GM21360 (cell line): ENCODE results near the gene STAG2.
"Not testable (repeated sequence)": the region's sequence is repeated elsewhere in the genome, so short reads cannot be mapped to it uniquely, and the experiment has no call there.

Source experiments
- ATAC-seq: cut with Tn5 transposase; IDR thresholded peaks from one replicate; pipeline ENCODE4 v1.9.1; 2021; ENCODE audit warnings: mild to moderate bottlenecking, moderate library complexity; ENCODE audit not compliant: unreplicated experiment

Gene STAG2

GRCh38 chrX:123961268-123962005 lies at the start of gene STAG2:
Gene STAG2, plus strand, starts transcription at chrX:123961706. Its CDS starts 60,922 bp downstream, at chrX:124022628.
- peak; percentile 26 for ATAC-seq

DNA sequence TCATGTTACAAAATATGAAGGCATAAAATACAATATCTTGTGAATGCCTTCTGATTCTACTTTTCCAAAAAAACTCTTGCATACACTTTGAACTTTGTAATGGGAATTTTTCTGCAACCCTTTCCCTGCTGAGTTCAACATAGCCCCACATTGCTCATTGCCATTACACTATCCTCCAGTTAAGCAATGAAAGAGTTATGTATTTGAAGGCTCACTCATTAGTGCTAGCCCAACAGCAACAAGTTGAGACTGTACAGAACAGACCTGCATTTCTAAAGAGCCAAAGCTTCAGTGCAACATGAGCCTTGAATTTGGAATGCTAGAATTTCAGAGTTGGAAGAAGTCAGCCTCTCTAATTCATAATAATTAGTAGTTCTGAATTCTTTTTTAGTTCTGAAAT lies 44.4 kb upstream of the STAG2 start:
- no peak for ATAC-seq

DNA sequence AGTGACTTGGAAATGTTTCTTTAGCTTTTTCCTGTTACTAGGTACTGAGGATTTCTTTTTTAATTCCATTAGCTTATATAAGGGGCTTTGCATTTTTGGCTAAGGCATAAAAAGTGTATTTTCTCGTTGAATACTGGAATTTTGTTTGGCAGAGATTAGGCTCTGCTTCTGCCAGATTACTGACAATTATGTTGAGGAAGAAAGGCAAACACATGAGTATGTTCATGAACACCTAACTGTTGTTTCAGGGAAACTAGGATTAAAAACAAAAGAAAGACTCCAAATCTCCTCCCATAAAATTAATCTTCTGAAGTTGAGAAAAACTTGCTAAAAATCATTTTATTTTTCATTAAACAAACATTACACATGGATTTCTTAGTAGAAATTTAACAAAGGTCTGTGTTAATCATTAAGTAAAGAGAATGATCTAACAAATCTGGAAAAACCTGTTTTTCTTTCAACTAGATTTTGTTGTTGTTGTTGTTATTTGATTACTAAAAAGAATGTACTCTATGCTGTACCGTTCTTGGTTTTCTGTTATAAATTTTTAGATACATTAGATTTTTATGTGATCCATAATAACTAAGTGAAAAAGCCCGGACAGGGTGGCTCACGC lies 43.3 kb upstream of the STAG2 start:
- ATAC-seq, result no peak

DNA sequence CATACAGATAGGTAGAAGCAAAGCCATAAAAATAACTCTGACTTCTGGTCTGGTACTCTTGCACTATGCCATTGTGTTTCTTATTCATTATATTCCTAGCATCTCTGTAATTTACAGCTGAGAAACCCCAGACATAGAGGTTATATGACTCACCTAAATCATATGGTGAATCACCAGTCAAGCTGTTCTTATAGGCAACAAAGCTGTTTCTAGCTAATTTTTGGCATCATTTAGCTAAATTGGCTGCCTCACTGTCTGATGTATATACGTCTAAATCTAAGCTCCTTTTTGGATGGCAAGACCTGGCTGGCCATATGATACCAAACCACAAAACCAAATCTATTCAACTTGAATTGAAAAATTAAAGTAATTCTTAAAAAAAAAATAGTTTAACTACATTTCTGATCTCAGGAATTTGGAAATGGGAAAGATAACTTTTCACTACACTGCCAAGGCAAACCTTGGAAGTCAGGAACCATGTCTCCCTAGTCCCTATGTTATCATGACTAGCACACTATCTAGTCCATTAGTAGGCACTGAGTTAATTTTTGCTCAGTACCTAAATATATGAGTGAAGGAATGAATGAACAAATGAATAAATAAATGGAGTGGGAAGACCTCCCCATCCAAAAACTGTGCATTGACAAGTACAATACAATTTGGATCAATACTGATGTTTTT lies 41.3 kb upstream of the STAG2 start:
- ATAC-seq, result no peak

- ATAC-seq, result no peak
Measured at GRCh38 chrX:123923211-123923610, 38.3 kb upstream of the STAG2 start.

DNA sequence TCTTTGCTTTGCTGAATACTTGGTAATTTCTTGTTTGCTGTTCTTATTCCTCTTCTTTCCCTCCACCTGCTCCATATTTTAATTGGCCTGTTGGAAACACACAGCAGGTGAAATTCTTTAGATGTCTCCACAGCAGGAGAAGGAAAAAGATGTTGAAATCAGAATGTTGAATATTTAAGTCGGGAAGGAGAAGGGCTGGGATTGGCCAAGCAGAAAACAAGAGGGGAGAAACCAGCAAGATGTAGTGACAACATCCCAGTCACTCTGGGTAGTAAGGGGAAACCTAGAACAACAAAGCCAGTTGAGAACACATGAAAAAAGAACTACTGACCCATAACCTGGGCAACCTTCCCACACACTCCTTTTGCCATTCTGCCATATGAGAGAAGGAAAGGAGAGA lies 37.3 kb upstream of the STAG2 start:
- no peak for ATAC-seq

DNA sequence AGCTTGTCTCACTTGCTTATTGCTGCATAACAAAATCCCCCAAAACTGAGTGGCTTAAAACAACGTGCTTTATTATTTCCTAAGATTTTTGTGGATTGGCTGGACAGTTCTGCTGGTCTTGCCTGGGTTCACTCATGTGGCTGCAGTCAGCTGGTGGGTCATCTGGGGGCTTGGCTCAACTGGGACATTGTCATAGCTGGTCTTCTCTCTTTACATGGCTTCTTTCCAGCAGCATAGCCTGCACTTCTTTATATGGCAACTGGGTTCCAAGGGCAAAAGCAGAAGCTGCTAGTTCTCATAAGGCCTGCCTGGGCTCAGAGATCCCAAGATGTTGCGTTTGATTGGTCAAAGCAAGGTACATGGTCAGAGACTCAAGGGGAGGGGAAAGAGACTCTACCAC lies 33.7 kb upstream of the STAG2 start:
- ATAC-seq, result no peak

- not testable (repeated sequence) for ATAC-seq
Measured at GRCh38 chrX:123932055-123932454, 29.5 kb upstream of the STAG2 start.

DNA sequence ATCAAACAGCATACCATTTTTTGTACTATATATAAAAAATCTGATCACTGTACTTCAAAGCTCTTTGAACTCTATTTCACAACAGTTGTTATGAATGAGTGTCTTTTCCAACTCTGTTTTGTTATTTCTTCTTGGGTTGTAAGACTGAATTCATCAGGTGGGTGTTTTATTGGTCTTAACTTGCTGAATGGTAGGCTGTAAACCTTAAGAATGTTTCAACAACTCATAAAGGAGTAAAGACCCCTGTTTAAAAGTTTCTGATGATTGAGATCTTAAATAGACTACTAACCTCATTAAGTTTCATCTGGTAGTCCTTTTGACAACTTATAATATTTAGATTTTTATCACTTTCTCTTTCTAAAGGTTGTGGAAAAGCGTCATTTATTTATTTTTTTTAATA lies 18.4 kb upstream of the STAG2 start:
- no peak for ATAC-seq

DNA sequence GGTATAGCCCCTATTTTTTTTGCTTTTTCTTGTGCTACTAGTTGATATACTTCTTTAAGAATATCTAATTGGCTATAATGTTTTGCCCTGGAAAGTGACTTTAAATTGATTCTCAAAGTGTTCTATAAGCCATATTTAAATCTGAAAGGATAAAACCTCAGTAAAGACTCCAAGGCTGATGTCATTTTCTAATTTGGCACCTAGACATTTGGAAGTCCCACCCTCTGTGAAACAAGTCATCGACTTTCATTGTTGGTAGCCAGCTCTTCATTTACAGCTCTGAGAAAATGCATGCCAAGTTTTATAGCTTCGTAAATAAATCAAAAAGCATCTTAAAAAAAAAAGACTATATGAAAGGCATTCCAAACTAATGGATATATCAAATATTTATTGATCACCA lies 18.0 kb upstream of the STAG2 start:
- no peak for ATAC-seq

GRCh38 chrX:123949846-123950245 lies 11.7 kb upstream of the STAG2 start:
- no peak for ATAC-seq

DNA sequence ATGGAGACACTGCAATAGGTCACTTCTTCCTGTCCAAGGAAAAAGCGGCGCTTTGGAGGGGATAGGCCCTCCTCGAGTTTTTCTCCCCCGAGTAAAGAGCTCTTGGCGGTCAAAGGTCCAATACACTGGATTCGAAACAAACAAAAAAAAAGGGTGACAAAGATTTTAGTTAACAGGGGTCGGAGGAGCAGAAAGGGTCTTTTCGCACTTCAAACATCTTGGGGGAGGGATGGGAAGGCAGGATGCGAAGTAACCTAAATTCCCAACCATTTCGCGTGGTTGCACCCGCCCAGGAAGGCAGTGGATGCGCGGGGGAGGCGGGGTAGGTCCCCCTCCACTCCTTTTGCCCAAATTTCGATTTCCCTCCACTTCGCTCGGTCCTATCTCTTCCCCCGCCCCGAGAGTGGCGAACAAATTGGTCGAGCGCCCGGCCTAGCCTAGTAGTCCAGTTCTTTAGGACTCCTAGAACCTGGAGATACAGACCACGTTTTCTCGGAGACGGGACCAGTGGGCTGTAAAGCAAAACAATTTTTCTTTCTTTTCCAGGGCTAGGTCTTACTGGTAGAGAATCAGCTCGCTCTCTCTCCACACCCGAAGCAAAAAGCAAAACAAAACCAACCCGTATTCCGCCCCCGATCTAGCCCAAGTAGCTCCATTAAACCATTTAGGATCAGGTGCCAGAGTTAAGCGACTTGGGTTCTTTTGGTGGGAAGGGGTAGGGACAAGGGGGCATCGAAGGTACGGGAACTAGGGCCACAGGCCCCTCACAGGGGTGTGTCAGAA lies 2.0 kb upstream of the STAG2 start:
- no peak for ATAC-seq

GRCh38 chrX:123960956-123961267 lies 594 bp upstream of the STAG2 start:
- ATAC-seq, result no peak

DNA sequence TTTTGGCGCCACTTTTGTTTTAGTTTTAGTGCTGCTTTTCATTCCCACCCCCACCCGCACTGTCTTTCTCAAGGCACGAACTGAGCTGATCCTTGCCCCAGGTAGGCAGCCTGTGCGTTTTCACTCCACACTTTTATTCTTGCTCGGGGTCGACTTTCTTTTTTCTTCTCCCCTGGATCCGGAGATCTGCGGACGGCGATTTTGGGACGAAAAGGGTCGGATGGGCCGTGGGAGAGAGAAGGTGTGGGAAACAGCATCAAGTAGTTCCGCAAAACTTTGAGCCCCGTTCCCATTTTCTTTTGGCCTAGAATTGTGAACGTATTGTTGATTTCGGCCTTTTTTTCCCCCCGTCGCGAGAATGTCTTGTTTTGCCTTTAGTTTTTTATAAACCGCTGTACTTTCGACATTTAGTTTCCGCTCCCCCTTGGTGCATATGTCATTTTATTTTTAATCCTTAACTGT lies 531 bp downstream of the STAG2 start:
- ATAC-seq, result no peak

- ATAC-seq, result peak; percentile 53
Measured at GRCh38 chrX:123962794-123963373, 1.4 kb downstream of the STAG2 start.

DNA sequence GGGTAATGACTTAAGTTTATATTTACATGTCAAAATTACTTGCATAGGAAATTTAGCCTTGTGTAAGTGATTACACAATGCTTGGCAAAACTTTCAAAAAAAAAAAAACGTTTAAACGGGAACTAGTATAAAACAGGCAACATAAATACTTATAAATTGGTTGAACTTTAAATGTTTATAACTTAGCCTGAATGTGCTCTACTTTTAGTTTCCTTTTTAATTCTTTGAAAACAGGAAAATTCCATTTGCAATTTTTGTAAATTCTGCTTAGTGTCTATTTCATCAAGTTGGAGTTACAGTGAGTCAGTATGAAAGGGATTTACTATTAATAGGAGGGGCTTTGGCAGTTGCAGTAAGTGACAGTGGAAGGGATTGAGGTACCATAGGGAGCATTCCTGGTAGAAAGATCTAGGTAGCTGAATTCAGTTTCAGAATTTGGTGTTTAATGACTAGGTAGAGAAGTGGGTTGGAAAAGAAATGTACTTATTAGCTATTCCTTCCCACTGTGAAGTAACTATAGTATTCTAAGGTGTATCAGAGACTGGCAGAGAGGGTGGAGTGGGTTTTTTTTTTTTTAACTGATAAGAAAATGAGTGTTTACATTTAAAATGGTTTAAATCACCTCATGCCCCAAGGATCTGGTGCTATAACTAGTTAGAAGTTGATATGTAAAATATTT lies 2.8 kb downstream of the STAG2 start:
- ATAC-seq, result no peak

- no peak for ATAC-seq
Measured at GRCh38 chrX:123965712-123966111, 4.2 kb downstream of the STAG2 start.

DNA sequence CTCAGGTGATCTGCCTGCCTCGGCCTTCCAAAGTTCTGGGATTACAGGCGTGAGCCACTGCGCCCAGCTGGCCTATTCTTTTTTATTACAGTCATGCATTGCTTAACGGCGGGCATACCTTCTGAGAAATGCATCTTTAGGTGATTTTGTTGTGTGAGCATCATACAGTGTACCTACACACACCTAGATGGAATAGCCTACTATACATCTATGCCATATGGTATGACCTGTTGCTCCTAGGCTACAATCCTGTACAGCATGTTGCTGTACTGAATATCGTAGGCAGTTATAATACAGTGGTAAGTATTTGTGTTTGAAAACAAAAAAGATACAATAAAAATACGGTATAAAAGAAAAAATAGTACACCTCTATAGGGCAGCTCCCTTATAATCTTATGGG lies 6.0 kb downstream of the STAG2 start:
- ATAC-seq, result no peak

DNA sequence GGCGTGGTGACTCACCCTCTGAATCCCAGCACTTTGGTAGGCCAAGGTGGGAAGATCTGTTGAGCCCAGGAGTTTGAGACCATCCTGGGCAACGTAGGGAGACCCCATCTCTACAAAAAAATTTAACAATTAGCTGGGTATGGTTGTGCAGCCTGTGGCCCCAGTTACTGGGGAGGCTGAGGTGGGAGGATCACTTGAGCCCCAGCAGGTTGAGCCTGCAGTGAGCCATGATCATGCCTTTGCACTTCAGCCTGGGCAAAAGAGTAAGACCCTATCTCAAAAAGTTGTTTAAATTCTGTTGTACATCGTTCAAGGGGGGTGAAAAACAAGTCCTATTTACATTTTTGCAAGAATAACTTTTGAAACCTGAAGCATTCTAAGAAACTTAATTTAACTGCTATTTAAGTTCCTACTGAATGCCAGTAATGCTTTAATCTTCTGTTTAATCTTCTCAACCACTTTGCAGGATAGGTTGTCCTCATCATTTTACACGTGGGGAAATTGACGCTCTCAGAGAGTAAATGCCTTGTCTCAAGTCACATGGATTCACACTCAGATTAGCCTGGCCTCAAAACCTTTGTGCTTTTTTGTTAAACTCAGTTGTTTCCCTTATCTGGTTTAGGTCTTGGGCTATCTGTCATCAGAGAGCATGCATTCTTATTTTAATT lies 7.0 kb downstream of the STAG2 start:
- ATAC-seq, result no peak

DNA sequence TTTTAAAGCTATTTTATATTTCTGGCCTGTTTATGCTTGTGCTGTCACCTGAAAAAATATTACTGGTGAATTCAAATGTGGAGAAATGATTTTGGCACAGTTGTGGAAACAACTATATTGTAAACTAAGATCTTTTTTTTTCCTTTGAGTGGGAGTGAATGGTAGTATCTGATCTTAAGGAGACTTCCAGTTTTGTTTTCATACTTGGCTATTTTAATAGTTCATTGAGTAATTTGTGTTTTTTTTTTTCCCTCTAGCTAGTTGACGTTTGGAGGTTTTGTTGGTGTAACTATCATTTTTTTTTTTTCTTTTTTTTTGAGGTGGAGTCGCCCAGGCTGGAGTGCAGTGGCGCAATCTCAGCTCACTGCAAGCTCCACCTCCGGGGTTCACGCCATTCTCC lies 10.5 kb downstream of the STAG2 start:
- ATAC-seq, result no peak
